ENCODE measurements around the gene MYBPH. TPM values are rescaled to one million over a fixed set of nuclear protein-coding genes. Genes with fewer than 3 reads are reported as not detected.

MYBPH gene
- polyA plus RNA-seq, 3 donors = 0.04 to 0.52 (median 0.16) TPM

DNA sequence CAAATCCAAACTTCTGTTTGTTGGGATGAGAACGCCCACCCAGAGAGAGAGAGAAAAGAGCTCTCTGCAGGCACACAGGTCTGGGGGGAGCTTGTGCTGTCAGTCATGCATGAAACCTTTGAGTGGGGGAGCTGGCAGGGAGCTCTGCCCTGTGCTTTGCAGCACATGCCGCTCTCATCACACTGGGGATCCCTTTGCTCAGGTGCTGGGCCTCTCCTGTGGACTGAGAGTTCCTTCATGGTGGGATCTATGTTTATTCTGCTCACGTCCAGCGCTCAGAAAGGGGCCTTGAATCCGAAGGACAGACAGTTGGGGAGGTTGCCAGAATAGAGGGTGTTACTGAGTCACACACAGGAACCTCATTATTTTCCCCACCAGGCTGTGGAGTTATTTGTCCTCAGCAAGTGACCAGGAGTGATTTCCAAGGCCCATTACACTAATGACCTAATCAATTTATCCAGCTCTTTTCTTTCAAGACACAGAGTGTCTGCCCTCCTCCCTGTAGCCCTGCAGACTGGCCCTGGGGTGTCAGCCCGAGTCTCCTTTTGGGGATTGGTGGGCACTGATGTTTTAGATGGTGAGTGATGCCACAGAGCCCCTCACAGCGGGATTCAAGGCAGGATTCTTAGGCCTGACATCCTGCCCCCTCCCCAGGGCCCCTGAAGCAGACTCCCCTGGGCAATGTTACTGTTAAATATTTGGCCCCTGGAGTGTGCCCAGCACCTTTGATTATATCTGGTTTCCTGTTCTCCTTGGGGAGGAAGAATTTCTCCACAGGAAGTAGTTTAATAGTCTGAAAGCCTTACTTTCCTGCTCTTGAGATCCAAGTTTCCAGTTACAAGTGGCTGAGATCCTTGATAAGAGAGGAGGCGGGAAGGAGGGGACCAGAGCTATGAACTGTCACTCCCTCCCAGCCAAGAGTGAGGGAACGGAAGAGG, 22.3 kb downstream of the MYBPH start:
- Histone ChIP-seq H3K9me3 (replicated peaks in 1 of 2; ENCODE audit: control insufficient read depth in 1 of 2, insufficient read depth in 1 of 2, low read length in 2 of 2) (no peaks in the 10 kb centered on the region), H3K4me2 (replicated peaks; ENCODE audit: extremely low read depth, low read length, poor library complexity, severe bottlenecking) (no peak overlapping the region), H3K27ac (ENCODE audit: low read depth in 1 of 2, low read length in 2 of 2) (no peak overlapping the region), H3K4me1 (ENCODE audit: control insufficient read depth in 1 of 2, insufficient read depth in 2 of 2, low read length in 2 of 2) (no peaks in the 10 kb centered on the region), H3K79me2 (ENCODE audit: insufficient read depth, low read length) (no peaks in the 10 kb centered on the region), H3K27me3 (ENCODE audit: control insufficient read depth in 2 of 2, insufficient read depth in 2 of 2, low read length in 2 of 2) (peaks cover 0 to 10% of the 10 kb centered on the region in 2 donors), H3K4me3 (replicated peaks in 1 of 3; ENCODE audit: low read depth in 2 of 3, low read length in 3 of 3) (no peak overlapping the region), H3K36me3 (replicated peaks in 1 of 2; ENCODE audit: control insufficient read depth in 1 of 2, insufficient read depth in 2 of 2, low read length in 2 of 2) (no peaks in the 10 kb centered on the region), H3K9ac (ENCODE audit: insufficient read depth, low read length, poor library complexity, severe bottlenecking) (no peak overlapping the region), H2AFZ (ENCODE audit: insufficient read depth, low read depth, low read length, poor library complexity, severe bottlenecking) (no peak overlapping the region), H4K20me1 (ENCODE audit: insufficient read depth, low read length) (no peaks in the 10 kb centered on the region)
- 100% methylated on average over 2 of the region's 9 CpGs for WGBS (ENCODE audit: insufficient coverage)
- intact Hi-C loops (cut with micrococcal nuclease) = no loop called here
- H3K27ac Mint-ChIP-seq = peak overlapping the region in 1 of 7 donors; percentile 34
- peaks cover 0 to 6% (median 2%) of the 10 kb centered on the region in 7 donors for H3K9me3 Mint-ChIP-seq
- peaks cover 7 to 38% (median 37%) of the 10 kb centered on the region in 3 donors for H3K27me3 Mint-ChIP-seq (ENCODE audit: low read depth in 3 of 3)
- no peaks in the 10 kb centered on the region for H3K36me3 Mint-ChIP-seq
- no peak overlapping the region for H3K4me3 Mint-ChIP-seq
- peaks cover 3% of the 10 kb centered on the region for H3K4me1 Mint-ChIP-seq
- TF ChIP-seq, protein P1, sequence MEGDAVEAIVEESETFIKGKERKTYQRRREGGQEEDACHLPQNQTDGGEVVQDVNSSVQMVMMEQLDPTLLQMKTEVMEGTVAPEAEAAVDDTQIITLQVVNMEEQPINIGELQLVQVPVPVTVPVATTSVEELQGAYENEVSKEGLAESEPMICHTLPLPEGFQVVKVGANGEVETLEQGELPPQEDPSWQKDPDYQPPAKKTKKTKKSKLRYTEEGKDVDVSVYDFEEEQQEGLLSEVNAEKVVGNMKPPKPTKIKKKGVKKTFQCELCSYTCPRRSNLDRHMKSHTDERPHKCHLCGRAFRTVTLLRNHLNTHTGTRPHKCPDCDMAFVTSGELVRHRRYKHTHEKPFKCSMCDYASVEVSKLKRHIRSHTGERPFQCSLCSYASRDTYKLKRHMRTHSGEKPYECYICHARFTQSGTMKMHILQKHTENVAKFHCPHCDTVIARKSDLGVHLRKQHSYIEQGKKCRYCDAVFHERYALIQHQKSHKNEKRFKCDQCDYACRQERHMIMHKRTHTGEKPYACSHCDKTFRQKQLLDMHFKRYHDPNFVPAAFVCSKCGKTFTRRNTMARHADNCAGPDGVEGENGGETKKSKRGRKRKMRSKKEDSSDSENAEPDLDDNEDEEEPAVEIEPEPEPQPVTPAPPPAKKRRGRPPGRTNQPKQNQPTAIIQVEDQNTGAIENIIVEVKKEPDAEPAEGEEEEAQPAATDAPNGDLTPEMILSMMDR (IDR thresholded peaks at IDR 0.05) = no peak
- DNase-seq = no peak

DNA sequence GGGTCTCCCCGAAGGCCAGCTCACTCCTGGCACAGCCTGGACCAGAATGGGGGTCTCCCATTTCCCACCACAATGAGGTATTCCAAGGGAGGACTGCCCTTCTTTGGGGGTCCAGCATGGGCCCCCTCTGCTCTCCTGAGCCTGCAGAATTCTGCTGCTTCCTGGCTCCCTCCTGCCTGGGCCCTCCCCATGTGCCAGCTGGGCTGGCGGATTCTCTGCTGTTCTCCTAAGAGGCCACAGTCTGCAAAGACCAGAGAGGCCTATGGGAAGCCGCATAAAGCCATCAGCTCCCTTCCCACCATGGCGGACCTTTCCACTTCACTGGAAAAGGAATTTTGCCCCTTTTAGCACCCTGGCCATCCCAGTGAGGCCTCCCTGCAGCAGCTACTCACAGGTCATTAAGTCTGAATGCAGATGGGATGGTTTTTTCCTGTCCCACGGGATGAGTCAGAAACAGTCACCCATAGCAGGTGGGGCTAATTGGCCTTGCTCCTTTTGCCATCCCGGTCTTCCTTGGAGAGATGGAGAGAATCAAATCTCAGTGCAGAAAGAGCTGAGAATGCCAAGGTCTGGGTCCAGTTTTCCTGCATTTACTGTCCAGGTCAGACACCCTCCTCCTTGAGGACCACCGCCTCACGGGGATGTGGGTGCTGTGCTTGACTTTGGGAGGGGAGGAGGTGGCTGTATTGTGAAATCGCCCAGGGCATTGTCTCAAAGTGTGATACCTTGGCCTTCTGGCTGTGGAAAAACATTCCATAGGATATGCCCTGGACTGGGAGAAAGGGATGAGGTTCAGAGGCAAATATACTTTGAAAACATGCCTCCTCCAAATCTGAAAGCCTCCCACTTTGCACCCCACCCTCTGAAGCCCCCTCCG, 23.2 kb downstream of the MYBPH start:
- intact Hi-C loops (cut with micrococcal nuclease) = no loop called here
- no peaks in the 10 kb centered on the region for H3K9me3 Mint-ChIP-seq
- no peak overlapping the region for H3K4me2 ChIP-seq (replicated peaks; ENCODE audit: extremely low read depth, low read length, poor library complexity, severe bottlenecking)

More for the DNA sequence above, 23.2 kb downstream of the MYBPH start:
- TF ChIP-seq, protein P1 (IDR thresholded peaks at IDR 0.05) = no peak
- Histone ChIP-seq H3K4me1 (ENCODE audit: control insufficient read depth in 1 of 2, insufficient read depth in 2 of 2, low read length in 2 of 2) (no peaks in the 10 kb centered on the region), H4K20me1 (ENCODE audit: insufficient read depth, low read length) (no peaks in the 10 kb centered on the region), H3K79me2 (ENCODE audit: insufficient read depth, low read length) (no peaks in the 10 kb centered on the region), H3K27ac (ENCODE audit: low read depth in 1 of 2, low read length in 2 of 2) (no peak overlapping the region), H3K27me3 (ENCODE audit: control insufficient read depth in 2 of 2, insufficient read depth in 2 of 2, low read length in 2 of 2) (peaks cover 0 to 6% of the 10 kb centered on the region in 2 donors), H3K36me3 (replicated peaks in 1 of 2; ENCODE audit: control insufficient read depth in 1 of 2, insufficient read depth in 2 of 2, low read length in 2 of 2) (no peaks in the 10 kb centered on the region), H3K9ac (ENCODE audit: insufficient read depth, low read length, poor library complexity, severe bottlenecking) (no peak overlapping the region), H3K4me3 (replicated peaks in 1 of 3; ENCODE audit: low read depth in 2 of 3, low read length in 3 of 3) (no peak overlapping the region), H2AFZ (ENCODE audit: insufficient read depth, low read depth, low read length, poor library complexity, severe bottlenecking) (no peak overlapping the region), H3K9me3 (replicated peaks in 1 of 2; ENCODE audit: control insufficient read depth in 1 of 2, insufficient read depth in 1 of 2, low read length in 2 of 2) (no peaks in the 10 kb centered on the region)
- H3K36me3 Mint-ChIP-seq = no peaks in the 10 kb centered on the region
- H3K4me1 Mint-ChIP-seq = peaks cover 3% of the 10 kb centered on the region
- peaks cover 7 to 35% (median 30%) of the 10 kb centered on the region in 3 donors for H3K27me3 Mint-ChIP-seq (ENCODE audit: low read depth in 3 of 3)
- H3K4me3 Mint-ChIP-seq = no peak overlapping the region
- 90% methylated on average over 7 of the region's 10 CpGs for WGBS (ENCODE audit: insufficient coverage)
- H3K27ac Mint-ChIP-seq = no peak overlapping the region
- no peak for DNase-seq
